Nephron progenitor cell (in vitro differentiated cells): ENCODE measurements around the gene MAP2K4.
"Not testable (repeated sequence)": the region's sequence is repeated elsewhere in the genome, so short reads cannot be mapped to it uniquely, and the experiment has no call there.

Experiments used
- DNase-seq: peaks from one replicate; pipeline ENCODE4 v3.0.0; 2021
- H3K27ac Mint-ChIP-seq: 2 replicates; pipeline ENCODE4 v1.8.0; 2021; ENCODE audit warnings: mild to moderate bottlenecking, moderate library complexity, mixed read lengths
- H3K27me3 Mint-ChIP-seq: 2 replicates; pipeline ENCODE4 v1.8.0; 2021; ENCODE audit warnings: mild to moderate bottlenecking, low read depth, mixed read lengths; ENCODE audit not compliant: poor library complexity
- H3K36me3 Mint-ChIP-seq: 2 replicates; pipeline ENCODE4 v1.8.0; 2021; ENCODE audit warnings: low read depth, mixed read lengths
- H3K4me1 Mint-ChIP-seq: 2 replicates; pipeline ENCODE4 v1.8.0; 2021; ENCODE audit warnings: mixed read lengths
- H3K4me3 Mint-ChIP-seq: 2 replicates; pipeline ENCODE4 v1.8.0; 2021; ENCODE audit warnings: mild to moderate bottlenecking, moderate library complexity, mixed read lengths
- H3K9me3 Mint-ChIP-seq: 2 replicates; pipeline ENCODE4 v1.8.0; 2021; ENCODE audit warnings: mild to moderate bottlenecking, moderate library complexity, mixed read lengths
- CTCF ChIP-seq: fragments of 200-600 bp; sonication (generic); IDR thresholded peaks from 2 replicates; pipeline ENCODE4 v1.5.0; 2021; ENCODE audit warnings: antibody characterized with exemption

Gene MAP2K4

DNA sequence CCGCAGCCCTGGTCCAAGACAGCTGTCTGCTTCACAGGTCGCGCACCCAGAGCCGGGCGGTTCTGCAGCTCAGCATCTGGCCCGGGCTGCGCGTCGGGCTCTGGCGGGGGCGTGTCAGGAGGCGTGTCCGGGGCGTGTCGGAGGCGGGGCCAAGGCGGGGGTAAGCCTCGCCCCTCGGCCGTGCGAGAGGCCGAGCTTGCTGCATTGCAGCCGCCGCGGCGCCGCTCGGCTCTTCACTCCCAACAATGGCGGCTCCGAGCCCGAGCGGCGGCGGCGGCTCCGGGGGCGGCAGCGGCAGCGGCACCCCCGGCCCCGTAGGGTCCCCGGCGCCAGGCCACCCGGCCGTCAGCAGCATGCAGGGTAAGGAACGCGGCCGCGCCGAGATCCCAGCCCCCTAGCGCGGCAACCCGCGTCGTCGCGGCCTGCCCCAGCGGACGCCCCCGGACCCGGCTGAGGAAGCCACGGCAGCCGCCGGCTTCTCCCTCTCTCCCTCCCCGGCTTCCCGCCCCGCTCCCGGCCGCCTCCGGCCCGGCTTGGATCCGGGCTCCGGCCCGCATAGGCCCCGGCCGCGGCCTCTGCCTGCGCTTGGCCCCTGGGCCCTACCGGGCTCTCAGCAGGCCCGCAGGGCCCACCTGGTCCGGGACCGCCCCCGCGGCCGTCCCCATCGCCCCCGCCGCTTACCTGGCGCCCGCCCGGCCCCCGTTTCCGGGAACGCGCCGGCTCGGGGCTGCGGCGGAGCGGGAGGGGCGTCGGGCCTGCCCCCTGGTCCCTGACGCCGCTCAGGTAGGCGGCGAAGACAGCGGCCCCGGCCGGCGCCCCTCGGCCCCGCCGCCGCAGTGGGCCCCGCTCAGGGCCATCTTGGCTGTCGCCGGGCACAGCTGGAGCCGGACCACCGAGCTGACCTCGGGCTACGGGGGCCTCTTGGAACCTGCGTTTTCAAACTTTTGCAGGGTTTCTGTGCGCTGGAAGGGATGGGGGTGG lies at the start of gene MAP2K4:
MAP2K4 (plus strand) TSS at position 236 of the 981 bp plus-strand sequence; CDS start at position 246, 10 bp downstream.
- Mint-ChIP-seq H3K36me3 (peaks cover 6% of the 10 kb centered on the region), H3K27me3 (peaks cover 18% of the 10 kb centered on the region), H3K27ac (no peak within 1 kb of the TSS), H3K4me1 (peaks cover 30% of the 10 kb centered on the region), H3K4me3 (peak within 1 kb of the TSS; percentile 86), H3K9me3 (no peaks in the 10 kb centered on the region)
- peak; percentile 98 for DNase-seq
- no peak for TF ChIP-seq CTCF

GRCh38 chr17:11972741-11973140 lies 47.9 kb upstream of the MAP2K4 start:
- H3K27ac Mint-ChIP-seq, DNase-seq, H3K4me3 Mint-ChIP-seq, H3K27me3 Mint-ChIP-seq, H3K9me3 Mint-ChIP-seq: not testable (repeated sequence)
- peaks cover 21% of the 10 kb centered on the region for H3K4me1 Mint-ChIP-seq
- peaks cover 24% of the 10 kb centered on the region for H3K36me3 Mint-ChIP-seq

DNA sequence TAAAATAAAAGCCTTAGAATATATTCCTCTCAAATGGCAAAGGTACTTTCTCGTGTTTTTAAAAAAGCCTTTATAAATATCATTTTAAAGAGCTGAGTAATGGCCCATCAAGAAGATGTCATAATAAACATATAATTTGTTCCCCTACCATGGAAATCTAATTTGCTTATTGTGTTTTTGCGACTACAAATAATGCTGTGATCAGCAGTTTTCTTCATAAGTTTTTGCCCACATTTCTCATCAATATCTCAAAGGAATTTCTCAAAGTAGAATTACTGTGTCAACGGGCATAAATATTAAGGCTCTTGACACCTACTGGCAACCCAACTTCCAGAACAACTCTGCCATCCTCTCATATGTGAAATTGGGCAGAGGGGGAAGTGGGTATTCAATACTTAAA lies 40.9 kb upstream of the MAP2K4 start:
- DNase-seq = no peak
- H3K4me1 Mint-ChIP-seq = peaks cover 5% of the 10 kb centered on the region
- H3K27ac Mint-ChIP-seq = no peak overlapping the region
- H3K9me3 Mint-ChIP-seq = no peaks in the 10 kb centered on the region
- no peak for TF ChIP-seq CTCF
- H3K4me3 Mint-ChIP-seq = no peak overlapping the region
- peaks cover 61% of the 10 kb centered on the region for H3K36me3 Mint-ChIP-seq
- H3K27me3 Mint-ChIP-seq = no peaks in the 10 kb centered on the region

DNA sequence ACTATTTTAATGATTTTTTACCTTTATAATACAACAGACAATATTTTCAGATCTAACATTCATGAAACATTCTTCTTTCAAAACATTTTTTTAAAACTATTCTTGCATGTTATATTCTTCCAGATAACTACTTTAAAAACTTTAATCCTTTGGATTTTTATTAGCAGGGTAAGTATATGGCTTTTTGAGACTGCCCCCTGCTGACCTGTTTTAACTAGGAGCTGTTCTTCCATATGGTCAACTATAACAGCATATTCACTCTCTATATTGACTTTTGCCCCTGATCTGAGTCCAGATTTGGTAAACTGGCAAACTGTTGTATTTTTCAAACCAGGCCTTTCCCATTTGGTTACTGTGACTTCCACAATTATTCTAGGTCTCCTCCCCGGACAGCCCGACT lies 39.9 kb upstream of the MAP2K4 start:
- Mint-ChIP-seq H3K27ac (no peak overlapping the region), H3K4me1 (peaks cover 4% of the 10 kb centered on the region), H3K4me3 (no peak overlapping the region), H3K9me3 (no peaks in the 10 kb centered on the region), H3K36me3 (peaks cover 61% of the 10 kb centered on the region), H3K27me3 (no peaks in the 10 kb centered on the region)
- TF ChIP-seq CTCF = no peak
- DNase-seq = no peak

GRCh38 chr17:11981862-11982261 lies 38.8 kb upstream of the MAP2K4 start:
- Mint-ChIP-seq H3K36me3 (peaks cover 59% of the 10 kb centered on the region), H3K9me3 (no peaks in the 10 kb centered on the region), H3K4me3 (no peak overlapping the region), H3K27me3 (no peaks in the 10 kb centered on the region), H3K4me1 (no peaks in the 10 kb centered on the region), H3K27ac (no peak overlapping the region)
- DNase-seq = no peak
- TF ChIP-seq CTCF = no peak

DNA sequence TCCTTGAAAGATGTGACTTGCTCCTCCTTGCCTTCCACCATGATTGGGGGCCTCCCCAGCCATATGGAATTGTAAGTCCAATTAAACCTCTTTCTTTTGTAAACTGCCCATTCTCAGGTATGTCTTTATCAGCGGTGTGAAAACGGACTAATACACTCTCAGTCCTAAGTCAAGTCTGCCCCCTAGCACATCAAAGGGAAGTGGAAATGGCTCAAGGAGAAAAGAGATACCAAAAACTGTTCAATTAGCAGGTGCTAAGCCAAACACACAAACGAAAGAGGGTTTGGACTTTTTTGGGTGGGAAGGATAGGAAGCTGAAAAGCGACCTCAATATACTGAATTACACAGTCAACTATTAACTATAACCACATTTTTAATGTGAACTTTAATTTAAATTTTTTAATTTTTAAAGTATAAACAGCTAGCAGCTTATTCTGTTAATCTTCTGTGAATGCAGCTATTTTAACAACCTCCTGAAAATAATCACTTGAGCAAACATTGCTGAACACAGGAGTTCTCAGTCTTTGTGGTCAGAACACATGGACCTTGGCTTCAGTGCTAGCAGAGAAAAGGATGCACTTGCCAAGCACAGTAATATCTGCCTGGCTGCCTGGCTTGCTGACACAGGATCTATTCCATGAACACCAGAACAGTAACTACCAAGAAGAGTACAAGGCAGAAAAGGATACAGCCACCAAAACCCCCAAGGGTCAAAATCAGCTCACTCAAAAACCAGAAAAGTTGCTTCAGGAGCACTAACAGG lies 34.3 kb upstream of the MAP2K4 start:
- peaks cover 57% of the 10 kb centered on the region for H3K36me3 Mint-ChIP-seq
- no peak for DNase-seq
- H3K27me3 Mint-ChIP-seq = no peaks in the 10 kb centered on the region
- H3K4me3 Mint-ChIP-seq = no peak overlapping the region
- H3K9me3 Mint-ChIP-seq = no peaks in the 10 kb centered on the region
- H3K4me1 Mint-ChIP-seq = peaks cover 7% of the 10 kb centered on the region
- no peak overlapping the region for H3K27ac Mint-ChIP-seq
- TF ChIP-seq CTCF = no peak
